Stimulated activated CD8-positive, alpha-beta memory T cell treated with anti-CD3 and anti-CD28 coated beads, Interleukin-12 subunit alpha, Interleukin-12 subunit beta, amount 100 ng/mL, for 4 hours (primary cell): Measurements from ENCODE around the gene SNX33.
"Not testable (repeated sequence)": the region's sequence is repeated elsewhere in the genome, so short reads cannot be mapped to it uniquely, and the experiment has no call there.

Source experiments
- DNase-seq: peaks from one replicate; pipeline ENCODE4 v3.0.0-alpha.2; 2020; ENCODE audit warnings: low read depth

The SNX33 gene

DNA sequence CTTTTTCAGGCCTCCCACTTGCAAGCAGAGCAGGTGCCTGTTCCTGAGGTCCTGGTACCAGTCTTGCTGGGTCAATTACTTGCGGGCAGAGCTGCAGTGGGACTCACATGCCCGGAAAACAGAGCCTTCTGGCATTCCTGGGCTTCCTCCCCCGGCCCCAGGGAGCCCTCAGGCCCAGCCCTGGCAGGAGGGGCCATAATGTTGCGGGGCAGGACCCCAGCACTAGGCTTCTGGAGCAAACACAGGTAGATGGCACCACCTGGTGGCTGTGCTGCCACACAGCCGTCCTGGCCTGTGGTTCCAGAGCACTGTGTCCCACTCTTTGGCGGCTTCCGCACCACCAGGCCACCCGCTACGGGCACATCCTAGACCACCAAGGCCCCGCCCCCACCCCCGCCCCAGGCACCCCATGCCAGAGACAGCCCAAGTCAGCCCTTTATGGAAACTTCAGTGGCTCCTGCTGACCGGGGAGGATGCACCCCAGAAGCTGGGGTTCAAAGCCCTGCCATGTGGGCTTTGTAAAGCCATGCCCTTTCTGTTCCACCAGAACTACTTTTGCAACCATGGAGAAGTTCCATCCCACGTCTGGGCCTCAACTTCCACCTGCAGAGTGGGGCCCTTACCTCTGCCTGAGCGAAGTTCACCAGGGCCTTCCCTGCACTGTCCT, 36.1 kb downstream of the SNX33 start:
- DNase-seq: peak; percentile 36

DNA sequence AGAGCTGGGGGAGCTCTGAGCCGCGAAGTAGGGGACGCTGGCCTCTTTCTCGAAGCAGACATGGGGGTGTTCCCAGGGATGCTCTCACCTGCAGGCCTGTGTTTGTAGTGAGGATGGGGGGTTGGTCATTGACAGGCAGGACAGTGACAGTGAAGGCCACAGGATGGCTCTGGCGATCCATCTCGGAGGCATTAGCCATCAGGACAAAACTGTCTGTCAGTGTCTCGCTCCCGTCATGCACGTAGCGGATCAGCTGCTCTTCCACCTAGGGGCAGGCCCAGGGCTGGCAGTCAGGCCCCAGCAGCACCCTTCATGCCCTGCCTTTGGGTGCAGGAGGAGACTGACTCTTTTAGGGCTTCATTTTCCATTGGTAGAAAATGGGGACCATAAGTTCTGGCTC, 36.9 kb downstream of the SNX33 start:
- DNase-seq: no peak

DNA sequence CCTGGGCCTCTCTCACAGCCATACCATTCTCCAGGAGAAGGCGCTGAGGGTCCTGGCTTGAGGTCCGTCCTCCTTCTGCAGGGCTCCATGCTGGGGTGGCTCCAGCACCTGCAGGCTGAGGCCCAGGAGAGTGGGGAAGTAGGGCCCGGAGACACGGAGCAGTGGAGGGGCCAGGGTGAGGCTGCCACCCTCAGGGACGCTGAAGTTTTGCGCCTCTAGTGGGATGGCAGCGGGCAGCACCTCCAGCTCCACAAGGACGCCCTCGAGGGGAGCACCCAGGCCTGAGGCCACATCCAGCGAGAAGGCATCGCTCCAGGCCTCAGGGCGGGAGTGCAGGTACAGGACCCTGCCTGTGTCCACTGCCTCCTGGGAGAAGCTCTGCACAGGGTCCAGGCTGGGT, 37.5 kb downstream of the SNX33 start:
- DNase-seq: no peak

DNA sequence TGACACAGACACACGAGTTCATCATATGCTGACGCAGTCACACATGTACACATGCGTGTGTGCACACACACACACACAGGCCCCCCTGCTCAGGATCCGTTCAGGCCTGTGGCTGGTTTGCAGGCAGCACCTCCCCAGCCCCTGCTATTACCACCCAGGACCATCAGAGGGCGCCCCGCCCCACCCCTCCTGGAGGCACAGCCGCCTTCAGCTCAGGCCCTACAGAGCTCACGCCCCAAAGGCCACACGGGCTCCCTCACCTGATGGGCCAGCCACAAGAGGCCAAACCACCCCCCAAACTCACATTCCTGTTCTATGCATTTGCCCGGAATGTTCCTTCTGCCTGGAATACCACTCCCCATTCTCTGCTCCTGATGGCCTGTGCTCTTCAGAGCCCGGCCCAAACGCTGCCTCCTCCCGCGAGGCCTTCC, 38.5 kb downstream of the SNX33 start:
- peak; percentile 37 for DNase-seq

DNA sequence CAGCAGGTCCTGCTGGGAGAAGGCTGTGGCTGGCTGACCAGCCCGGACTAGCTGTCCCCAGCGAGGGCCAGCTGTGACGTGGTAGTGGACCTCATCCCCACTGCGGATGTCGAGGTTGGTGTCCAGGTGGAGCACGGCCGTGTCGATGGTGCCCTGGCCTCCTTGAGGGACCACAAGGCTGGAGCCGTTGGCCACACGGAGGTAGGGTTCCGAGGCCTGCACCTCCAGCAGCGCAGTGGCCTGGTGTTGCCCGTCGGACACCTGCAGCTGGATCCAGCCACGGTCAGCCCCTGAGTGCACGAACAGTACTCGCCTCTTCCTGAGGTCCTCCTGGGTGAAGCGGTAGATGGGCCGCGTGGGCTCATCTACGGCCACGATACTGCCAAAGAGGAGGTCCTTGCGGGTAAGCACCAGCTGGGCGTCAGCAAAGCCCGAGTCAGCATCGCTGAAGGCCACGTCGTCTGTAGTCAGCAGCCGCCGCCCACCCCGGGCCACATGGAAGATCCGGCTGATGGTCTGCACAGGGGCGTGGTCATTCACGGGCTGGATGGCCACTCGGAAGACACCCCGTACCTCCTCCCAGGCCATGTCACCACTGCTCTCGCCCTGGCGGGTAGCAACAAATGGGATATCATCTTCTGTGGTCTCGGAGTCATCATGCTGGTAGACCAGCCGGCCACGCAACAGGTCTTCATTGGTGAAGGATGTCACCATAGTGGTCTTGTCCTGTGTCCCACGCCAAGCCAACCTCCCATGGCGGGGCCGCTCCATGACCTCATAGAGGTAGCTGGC, 40.0 kb downstream of the SNX33 start:
- no peak for DNase-seq

DNA sequence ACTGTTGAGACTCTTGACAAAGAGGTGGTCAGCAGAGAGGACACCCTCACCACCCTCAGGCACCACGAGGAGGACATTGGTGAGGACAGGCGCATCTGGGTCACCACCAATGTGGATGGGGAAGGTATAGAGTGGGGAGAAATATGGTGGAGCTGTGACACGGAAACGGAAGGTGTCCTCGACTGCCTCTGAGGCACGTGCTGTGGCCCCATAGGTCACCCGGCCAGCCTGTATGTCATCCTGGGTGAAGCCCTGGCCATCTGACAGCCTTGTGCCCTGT, 40.5 kb downstream of the SNX33 start:
- DNase-seq: no peak

DNA sequence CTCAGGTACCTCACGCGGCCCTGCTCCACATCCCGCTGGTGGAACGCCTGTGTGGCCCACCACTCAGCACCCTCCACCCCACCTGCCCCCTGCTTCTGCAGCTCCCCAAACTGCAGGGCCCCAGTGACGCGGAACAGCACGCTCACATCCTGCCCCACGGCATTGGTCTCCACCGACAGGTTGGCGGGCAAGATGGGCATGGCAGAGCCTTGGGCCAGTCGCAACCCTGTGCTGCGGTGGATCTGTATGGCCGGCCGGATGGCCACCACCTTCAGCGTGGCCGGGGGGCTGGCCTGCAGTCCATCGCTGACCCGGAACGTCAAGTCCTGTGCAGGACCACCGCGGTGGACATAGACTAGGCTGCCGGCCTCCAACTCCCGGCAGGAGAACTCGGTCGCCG, 41.1 kb downstream of the SNX33 start:
- no peak for DNase-seq

DNA sequence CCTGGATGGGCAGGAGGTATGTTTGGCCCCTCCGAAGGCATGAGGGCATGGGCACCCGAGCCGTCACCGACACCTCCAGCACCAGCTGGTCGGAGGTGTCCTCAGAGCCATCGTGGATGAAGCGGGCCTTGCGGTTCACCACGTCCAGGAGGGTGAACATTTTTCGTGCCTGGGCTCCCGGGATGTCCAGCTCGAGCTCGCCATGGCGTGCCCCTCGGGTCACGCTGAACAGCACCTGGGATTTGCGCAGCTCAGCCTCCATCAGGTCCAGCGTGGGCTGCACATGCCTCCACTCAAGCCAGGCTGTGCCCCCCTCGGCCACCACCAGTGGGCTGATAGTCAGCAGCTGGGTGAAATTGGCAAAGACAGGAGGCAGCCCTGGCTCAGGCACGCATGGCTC, 41.7 kb downstream of the SNX33 start:
- not testable (repeated sequence) for DNase-seq

DNA sequence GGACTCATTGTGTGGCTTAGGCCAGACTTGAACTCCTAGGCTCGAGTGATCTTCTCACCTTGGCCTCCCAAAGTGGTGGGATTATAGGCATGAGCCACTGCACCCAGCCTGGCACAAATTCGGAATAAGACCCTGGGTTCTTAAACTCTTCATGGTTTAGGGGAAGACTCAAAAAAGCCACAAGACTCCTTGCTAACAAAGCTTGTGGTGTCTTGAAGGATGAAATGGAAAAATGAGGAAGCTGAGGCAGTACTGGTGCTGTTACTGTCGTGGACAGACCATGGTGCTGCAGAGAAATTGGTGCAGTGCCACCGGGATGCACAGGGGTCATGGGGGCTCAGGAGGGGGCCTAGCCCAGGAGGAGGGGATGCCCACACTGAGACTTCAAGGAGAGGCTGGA, 44.6 kb downstream of the SNX33 start:
- not testable (repeated sequence) for DNase-seq

DNA sequence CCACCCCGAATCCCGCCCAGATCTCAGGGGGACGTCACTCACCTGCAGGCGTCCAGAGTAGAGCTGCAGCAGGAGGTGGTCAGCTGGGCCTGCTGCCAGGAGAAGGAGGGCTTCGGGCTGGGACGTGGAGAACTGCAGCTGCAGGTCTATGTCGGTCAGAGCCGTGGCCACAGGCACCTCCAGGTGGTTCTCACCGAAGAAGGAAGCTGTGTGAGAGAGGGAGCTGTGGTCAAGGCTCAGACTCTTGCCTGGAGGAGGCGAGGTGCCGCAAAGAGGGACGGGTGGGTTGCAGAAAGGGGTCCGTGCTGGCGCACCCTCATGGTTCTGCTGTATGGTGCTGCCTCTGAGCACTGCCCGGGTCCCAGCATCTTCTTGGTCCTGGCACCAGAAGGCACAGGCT, 45.3 kb downstream of the SNX33 start:
- not testable (repeated sequence) for DNase-seq

DNA sequence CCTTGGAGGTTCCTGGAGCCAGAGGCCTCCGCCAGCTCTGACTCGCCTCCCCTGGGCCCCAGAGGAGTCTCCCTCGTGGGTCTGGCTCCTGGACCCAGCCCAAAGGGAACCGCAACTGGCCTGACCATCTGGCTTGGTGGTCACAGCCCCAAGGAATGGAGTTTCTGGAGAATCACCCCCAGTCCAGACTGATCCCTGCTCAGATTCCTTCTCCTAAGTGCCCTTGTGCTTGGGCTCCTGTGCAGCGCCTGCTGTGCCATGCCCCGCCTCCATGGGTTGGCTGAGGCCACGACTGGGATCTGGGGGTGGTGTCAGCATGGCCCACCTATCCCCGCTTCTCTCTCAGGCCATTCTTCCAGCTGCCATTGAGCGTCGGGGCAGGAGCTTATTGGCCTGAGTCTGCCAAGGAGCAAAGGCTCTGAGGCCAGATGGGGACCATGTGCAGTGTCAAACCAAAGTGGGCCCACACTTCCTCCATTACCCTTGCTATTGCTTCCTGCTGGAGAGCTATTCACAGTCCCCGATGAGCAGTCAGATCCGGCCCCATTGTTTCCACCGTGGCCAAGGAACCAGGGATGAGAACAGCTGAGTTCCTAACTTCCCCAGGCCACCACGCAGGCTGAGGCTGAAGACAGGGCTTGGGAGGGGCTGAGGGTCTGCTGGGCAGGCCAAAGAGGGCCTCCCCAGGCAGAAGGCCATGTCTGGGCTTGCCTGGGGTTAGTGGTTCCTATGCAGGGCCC, 46.0 kb downstream of the SNX33 start:
- no peak for DNase-seq

DNA sequence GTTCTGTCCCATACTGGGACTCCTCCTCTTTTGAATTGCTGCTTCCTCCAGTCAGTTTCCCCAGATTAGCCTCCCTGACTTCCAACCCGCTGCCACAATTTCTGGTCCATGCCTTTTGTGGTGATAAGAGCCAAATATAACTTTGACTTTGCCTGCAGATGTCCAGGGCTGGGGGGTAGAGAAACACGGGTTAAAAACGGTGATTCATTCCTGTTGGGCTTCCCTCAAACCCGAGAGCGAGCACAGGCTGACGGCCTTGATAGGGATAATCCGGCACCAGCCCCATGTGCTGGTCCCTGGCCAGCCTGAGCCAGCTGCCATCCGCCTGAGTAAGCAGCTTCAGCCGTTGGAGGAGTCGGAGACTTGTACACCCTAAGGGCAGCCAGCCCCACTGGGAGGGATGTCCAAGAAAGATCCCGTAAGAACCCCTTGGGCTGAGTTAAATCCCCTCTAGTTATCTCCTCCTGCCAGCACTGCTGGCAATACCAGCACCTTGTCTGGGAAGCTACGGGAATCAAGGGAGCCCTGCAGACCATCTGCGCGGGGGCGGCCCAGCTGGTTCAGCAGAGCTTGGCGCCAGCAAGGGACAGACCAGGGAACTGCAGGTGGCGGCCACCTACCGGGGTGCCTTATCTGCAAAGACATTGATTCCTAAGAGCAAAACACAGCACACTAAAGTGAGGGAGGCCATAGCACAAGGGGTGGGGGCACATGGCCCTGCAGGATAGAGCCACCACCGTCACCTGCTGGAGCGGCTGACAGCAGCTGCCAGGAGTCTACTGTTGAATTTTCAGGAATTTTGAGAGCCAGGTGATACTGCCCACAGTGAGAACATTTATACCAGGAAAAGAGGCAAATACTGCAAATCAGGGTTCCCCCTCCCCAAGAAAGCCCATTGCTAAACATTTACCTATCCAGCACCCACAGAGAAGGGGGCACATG, 46.8 kb downstream of the SNX33 start:
- DNase-seq: no peak

DNA sequence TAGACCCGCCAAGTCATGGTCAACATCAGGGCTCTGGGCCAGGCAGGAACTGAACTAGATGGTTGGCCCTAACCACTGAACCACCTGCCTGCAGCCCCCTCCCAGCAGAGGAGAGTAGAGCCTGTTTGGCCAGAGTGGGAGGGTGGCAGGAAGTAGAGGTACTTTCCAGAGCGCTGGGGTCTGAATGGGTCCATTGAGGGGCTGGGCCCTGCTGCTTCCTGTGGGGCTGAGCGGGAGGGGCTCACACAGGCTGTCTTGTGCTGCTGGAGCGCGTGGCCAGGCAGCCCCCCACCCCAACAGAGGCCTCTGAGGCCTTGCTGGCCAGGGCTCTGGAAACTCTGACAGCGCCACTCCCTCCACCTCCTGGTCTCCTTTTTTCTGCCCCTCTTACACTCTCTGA, 47.5 kb downstream of the SNX33 start:
- no peak for DNase-seq

DNA sequence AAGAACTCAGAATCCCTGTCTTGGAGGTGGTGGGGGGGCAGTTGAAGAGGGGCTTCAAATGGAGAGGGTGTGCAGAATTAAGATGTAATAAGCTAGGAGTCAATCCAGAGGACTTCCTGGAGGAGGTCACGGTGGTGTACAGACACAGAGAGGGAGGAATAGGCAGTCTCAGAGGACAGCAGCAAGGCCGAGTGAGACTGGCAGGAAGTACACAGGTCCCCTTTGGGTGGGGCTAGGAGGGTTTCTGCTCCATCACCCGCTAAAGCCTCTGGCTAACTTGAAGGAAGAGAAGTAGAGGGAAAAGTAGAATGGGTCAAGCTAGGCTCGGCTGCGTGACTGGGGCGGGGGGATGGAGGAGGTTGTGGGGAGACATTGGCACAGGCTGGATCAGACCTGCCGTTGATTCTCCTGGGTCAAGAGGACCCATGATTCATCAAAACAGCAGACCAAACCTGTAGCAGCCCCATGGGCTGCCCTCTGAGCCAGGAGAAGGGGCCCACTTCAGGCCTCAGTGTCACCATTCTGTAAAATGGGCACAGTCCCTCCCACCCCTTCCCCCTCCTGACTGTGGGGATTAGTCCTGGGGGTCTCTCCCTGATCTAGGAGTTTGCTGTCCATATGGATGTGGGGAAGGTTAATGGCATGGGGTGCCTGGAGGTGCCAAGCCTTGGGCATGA, 48.1 kb downstream of the SNX33 start:
- no peak for DNase-seq

DNA sequence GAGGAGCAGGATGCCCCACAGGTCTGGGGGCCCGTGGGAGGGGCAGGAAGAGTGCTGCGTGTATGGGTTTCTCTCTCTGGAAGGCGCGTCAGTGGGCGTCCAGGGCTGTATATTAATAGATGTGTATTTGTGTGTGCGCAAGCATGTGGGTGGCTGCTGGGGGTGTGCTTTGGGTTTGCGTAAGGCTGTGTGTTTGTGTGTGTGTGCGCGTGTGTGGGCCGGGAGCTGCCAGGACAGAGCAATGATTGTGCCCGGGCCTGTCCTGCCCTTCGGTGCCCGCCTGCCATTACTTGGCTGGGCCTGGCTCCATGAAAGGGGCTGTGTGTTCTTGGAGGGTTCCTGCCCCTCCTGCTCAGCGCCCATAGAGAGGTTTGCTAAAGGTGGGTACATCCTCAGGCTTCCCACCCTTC, 48.6 kb downstream of the SNX33 start:
- DNase-seq: no peak

DNA sequence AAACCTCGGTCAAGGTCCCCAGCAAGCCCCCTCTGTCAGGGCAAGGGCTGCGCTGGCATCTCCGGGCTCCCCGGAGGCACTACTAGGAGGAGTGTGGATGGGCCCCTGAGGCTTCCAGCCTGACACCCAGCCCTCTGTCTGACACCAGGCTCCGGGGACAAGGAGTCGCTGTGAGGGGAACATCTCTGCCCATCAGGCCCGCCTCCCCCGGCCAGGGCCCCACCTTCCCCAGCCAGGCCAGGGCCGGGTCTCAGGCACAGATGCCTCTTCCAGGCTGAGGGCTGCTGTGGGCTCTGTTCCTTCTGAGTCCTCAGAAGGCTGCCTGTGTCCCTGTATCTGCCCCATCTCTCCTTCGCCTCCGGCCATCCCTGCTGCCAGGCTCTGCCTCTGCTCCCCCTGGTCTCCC, 49.1 kb downstream of the SNX33 start:
- no peak for DNase-seq

DNA sequence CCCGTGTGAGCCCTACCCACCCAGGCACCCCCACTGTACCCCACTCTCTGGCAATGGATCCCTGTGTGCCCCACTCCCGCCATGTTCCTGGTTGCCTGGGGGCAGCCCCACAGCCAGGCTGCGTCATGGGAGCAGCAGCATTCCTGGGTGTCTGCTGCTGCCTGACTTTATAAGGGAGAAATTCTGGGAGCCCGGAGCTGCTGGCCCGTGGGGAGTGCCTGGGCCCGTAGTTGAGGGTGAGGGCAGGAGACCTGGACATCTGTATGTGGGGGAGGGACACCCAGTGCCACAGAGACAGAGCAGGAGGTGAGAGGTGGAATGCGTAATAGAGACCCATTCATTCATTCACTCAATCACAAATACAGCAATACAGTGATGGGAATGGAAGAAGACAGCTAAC, 49.8 kb downstream of the SNX33 start:
- DNase-seq: no peak

DNA sequence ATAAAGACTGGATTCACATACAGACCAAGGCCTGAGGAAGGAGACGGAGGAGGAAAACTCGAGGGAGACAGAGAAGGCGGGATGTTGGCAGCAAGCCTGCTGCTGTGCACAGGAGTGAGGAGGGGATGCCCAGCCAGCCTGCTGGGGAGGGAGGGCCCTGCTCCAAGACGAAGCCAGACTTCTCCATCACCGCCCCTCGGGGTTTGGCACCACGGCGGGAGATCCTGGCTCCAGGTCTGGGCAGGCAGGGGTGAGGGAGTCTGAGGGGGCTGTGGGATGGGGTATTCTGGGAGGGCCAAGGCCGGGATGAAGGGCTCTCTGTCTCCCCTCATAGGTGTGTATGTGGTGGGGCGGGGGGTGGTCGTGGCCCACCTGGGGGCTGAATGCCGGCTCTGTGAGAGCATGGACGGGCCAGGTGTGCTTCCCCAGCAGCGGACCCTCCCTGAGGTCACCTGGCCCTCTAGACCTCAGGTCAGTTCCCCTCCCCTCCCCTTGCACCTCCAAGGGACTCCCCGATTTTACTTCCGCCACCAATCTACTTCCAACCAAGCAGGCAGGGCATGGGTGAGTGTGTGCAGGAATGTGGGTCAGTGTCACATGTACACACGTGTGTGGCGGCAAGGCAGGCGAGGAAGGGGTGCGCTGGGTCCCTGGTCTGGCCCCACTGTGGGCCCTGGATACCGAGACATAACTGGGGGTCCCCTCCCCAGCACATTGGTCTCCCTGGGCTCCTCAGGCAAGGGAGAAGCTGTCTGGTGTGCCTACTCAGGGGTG, 50.4 kb downstream of the SNX33 start:
- not testable (repeated sequence) for DNase-seq

DNA sequence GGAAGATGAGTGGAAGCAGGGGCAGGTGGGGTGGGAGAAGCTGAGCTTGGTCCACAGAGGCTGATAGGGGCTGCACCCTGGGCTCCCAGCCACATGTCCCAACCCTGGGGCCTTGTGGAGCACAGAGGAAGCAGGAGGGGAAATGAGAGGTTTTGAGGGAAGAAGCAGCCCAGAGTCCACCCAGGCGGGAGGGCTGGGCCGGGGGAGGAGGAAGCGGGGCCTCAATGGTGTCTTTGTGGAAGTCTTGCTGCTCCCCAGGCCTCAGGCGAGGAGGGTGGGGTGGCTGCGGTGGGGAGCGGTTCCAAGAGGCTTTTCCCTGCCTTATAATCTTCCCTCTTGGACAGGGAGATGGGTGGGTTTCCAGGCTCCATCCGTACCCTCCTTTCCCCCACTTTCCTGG, 51.8 kb downstream of the SNX33 start:
- DNase-seq: not testable (repeated sequence)

DNA sequence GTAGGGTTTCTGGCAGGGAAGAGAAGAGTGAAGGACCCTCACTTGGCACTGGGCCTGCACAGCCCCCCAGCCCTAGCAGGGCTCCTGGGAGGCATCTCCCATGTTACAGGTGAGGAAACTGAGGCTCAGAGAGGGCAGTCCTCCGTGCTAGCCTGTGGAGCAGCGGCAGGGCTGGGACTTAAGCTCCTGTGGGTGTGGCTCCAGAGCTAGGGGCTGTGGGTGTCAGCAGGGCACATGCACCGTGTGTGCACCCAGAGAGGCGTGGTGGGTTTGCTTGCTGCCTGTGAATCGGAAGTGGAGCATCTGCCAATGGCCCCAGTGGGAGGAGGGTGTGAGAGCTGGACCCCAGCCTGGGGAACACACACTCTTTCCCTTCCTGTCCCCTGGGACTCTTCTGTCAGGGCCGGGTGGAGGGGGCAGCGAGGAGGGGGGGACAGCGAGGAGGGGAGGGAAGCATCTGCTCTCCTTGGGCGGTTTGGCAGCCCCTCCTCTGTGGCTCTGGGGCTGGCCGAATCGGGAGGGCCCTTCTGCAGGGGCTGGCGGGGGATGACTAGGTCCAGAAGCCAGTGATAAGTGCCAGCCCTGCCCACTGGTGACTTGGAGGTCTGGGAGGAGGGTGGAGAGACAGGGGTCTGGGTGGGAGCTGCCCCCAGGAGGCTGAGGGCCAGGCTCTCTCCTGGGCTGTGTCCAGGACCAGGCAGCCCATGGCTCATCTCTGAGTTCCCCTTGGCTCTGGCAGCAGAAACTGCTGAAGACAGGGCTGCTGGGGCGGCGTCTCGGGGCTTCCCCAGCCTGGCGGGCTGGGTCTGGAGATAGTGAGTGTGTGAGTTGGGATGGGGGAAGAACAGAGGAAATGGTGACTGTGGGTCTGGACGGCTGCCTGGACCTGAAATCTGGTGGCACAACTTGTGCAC, 52.5 kb downstream of the SNX33 start:
- not testable (repeated sequence) for DNase-seq
